ENCODE results near the gene CCND3. TPM values are rescaled to one million over a fixed set of nuclear protein-coding genes. Genes with fewer than 3 reads are reported as not detected.

CCND3 gene
- total RNA-seq, 1 donor from 2014 or later, result 64.8 TPM

GRCh38 chr6:41937472-41937860 lies 4.1 kb downstream of the CCND3 start:
- no peak overlapping the region for H3K4me3 Mint-ChIP-seq (ENCODE audit: unreplicated experiment)
- H3K4me3 ChIP-seq (ENCODE audit: insufficient read depth, low read depth, low read length), result no peak overlapping the region
- H3K9ac ChIP-seq (ENCODE audit: low read length), result no peak overlapping the region
- TF ChIP-seq, protein P1, sequence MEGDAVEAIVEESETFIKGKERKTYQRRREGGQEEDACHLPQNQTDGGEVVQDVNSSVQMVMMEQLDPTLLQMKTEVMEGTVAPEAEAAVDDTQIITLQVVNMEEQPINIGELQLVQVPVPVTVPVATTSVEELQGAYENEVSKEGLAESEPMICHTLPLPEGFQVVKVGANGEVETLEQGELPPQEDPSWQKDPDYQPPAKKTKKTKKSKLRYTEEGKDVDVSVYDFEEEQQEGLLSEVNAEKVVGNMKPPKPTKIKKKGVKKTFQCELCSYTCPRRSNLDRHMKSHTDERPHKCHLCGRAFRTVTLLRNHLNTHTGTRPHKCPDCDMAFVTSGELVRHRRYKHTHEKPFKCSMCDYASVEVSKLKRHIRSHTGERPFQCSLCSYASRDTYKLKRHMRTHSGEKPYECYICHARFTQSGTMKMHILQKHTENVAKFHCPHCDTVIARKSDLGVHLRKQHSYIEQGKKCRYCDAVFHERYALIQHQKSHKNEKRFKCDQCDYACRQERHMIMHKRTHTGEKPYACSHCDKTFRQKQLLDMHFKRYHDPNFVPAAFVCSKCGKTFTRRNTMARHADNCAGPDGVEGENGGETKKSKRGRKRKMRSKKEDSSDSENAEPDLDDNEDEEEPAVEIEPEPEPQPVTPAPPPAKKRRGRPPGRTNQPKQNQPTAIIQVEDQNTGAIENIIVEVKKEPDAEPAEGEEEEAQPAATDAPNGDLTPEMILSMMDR (IDR thresholded peaks at IDR 0.05; ENCODE audit: insufficient read depth, low read depth, low read length), result no peak
- no peak for TF ChIP-seq EZH2 (IDR thresholded peaks at IDR 0.05; ENCODE audit: insufficient read depth, low read length)
- peaks cover 30% of the 10 kb centered on the region for H3K4me1 Mint-ChIP-seq (ENCODE audit: low read depth, unreplicated experiment)
- H4K20me1 ChIP-seq (ENCODE audit: insufficient read depth, low read length), result peaks cover 70% of the 10 kb centered on the region
- H3K27me3 ChIP-seq (ENCODE audit: insufficient read depth, low read length), result no peaks in the 10 kb centered on the region
- peaks cover 23% of the 10 kb centered on the region for H3K36me3 ChIP-seq (ENCODE audit: insufficient read depth, low read length)
- FAIRE-seq (no peak), DNase-seq (ENCODE audit: low read depth) (no peak)
- H3K27ac ChIP-seq (ENCODE audit: low read depth, low read length), result no peak overlapping the region
- peaks cover 13% of the 10 kb centered on the region for H3K36me3 Mint-ChIP-seq (ENCODE audit: low read depth, unreplicated experiment)
- H3K9me3 Mint-ChIP-seq (ENCODE audit: unreplicated experiment), result no peaks in the 10 kb centered on the region
- peaks cover 46% of the 10 kb centered on the region for H3K79me2 ChIP-seq (ENCODE audit: insufficient read depth, low read length)
- no peaks in the 10 kb centered on the region for H3K9me3 ChIP-seq (ENCODE audit: insufficient read depth, low read depth, low read length)
- no peak overlapping the region for H3K4me2 ChIP-seq (ENCODE audit: low read length)
- H2AFZ ChIP-seq (ENCODE audit: low read depth, low read length), result no peak overlapping the region
- no peak overlapping the region for H3K27ac Mint-ChIP-seq (ENCODE audit: unreplicated experiment)
- no peaks in the 10 kb centered on the region for H3K27me3 Mint-ChIP-seq (ENCODE audit: low read depth, unreplicated experiment)
- H3K4me1 ChIP-seq (ENCODE audit: insufficient read depth, low read length), result peaks cover 22% of the 10 kb centered on the region

DNA sequence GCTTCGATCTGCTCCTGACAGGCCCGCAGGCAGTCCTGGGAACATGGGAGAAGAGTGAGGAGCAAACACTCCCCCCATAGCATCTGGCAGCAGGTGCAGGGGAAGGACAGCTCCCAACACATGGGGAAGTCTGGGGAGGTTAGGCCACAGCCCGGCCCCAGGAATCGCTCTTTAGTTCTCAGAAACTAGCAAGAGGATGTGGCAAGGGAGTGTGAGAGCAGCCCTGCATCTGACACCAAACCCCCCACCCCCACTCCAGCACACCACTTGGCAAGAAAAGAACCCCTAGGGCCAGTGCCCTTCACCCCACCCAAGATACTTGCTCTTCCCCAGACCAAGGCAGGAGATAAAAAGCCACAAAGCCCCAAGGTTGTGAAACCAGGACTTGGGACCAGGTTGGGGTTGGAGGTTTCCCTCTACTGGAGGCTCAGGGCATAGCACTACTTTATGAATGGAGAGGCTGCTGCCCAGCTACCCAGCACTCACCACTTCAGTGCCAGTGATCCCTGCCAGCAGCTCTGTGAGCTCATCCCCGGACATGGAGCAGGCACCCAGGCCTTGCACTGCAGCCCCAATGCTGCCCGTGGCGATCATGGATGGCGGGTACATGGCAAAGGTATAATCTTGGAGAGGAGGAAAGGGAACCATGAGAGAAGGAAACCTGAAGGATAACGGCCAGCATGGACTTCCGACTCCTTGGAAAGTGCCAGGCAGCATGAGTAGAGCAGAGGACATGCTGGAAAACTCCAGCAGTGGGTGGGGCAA lies 5.4 kb downstream of the CCND3 start:
- Mint-ChIP-seq H3K36me3 (ENCODE audit: low read depth, unreplicated experiment) (peaks cover 13% of the 10 kb centered on the region), H3K4me3 (ENCODE audit: unreplicated experiment) (peak overlapping the region; percentile 66), H3K9me3 (ENCODE audit: unreplicated experiment) (no peaks in the 10 kb centered on the region), H3K27ac (ENCODE audit: unreplicated experiment) (no peak overlapping the region), H3K27me3 (ENCODE audit: low read depth, unreplicated experiment) (no peaks in the 10 kb centered on the region), H3K4me1 (ENCODE audit: low read depth, unreplicated experiment) (peaks cover 27% of the 10 kb centered on the region)
- FAIRE-seq, result no peak
- Histone ChIP-seq H3K4me2 (ENCODE audit: low read length) (peak overlapping the region; percentile 36), H3K36me3 (ENCODE audit: insufficient read depth, low read length) (peaks cover 35% of the 10 kb centered on the region), H3K4me1 (ENCODE audit: insufficient read depth, low read length) (peaks cover 16% of the 10 kb centered on the region), H3K79me2 (ENCODE audit: insufficient read depth, low read length) (peaks cover 44% of the 10 kb centered on the region), H3K27me3 (ENCODE audit: insufficient read depth, low read length) (no peaks in the 10 kb centered on the region), H2AFZ (ENCODE audit: low read depth, low read length) (no peak overlapping the region), H3K9me3 (ENCODE audit: insufficient read depth, low read depth, low read length) (no peaks in the 10 kb centered on the region), H3K4me3 (ENCODE audit: insufficient read depth, low read depth, low read length) (no peak overlapping the region), H3K27ac (ENCODE audit: low read depth, low read length) (no peak overlapping the region), H4K20me1 (ENCODE audit: insufficient read depth, low read length) (peaks cover 81% of the 10 kb centered on the region), H3K9ac (ENCODE audit: low read length) (no peak overlapping the region)
- peak; percentile 72 for DNase-seq (ENCODE audit: low read depth)
- no peak for TF ChIP-seq EZH2 (IDR thresholded peaks at IDR 0.05; ENCODE audit: insufficient read depth, low read length)
- TF ChIP-seq, protein P1 (IDR thresholded peaks at IDR 0.05; ENCODE audit: insufficient read depth, low read depth, low read length), result peak; percentile 81

DNA sequence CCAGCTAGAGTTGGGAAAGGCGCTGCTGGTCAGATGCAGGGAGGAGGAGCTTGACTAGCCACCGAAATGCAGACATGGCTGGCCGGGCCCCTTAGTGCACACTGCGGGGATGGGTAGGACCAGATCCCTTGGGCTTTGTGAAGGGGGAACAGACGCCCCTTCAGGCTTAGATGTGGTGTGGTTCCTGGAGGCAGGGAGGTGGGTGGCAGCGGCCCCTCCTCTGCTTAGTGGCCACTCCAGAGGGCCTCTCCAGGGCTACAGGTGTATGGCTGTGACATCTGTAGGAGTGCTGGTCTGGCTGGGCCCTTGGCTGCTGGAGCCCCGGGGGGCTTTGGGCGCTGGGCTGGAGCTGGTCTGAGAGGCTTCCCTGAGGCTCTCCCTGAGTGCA lies 5.9 kb downstream of the CCND3 start:
- peaks cover 13% of the 10 kb centered on the region for H3K36me3 Mint-ChIP-seq (ENCODE audit: low read depth, unreplicated experiment)
- H3K4me3 Mint-ChIP-seq (ENCODE audit: unreplicated experiment), result no peak overlapping the region
- H3K9me3 Mint-ChIP-seq (ENCODE audit: unreplicated experiment), result no peaks in the 10 kb centered on the region
- H3K36me3 ChIP-seq (ENCODE audit: insufficient read depth, low read length), result peaks cover 41% of the 10 kb centered on the region
- no peak overlapping the region for H3K9ac ChIP-seq (ENCODE audit: low read length)
- H3K27ac Mint-ChIP-seq (ENCODE audit: unreplicated experiment), result no peak overlapping the region
- H3K27me3 ChIP-seq (ENCODE audit: insufficient read depth, low read length), result no peaks in the 10 kb centered on the region
- DNase-seq (ENCODE audit: low read depth) (no peak), FAIRE-seq (no peak)
- H4K20me1 ChIP-seq (ENCODE audit: insufficient read depth, low read length), result peaks cover 87% of the 10 kb centered on the region
- peaks cover 38% of the 10 kb centered on the region for H3K79me2 ChIP-seq (ENCODE audit: insufficient read depth, low read length)
- peaks cover 27% of the 10 kb centered on the region for H3K4me1 Mint-ChIP-seq (ENCODE audit: low read depth, unreplicated experiment)
- no peaks in the 10 kb centered on the region for H3K9me3 ChIP-seq (ENCODE audit: insufficient read depth, low read depth, low read length)
- no peaks in the 10 kb centered on the region for H3K27me3 Mint-ChIP-seq (ENCODE audit: low read depth, unreplicated experiment)
- TF ChIP-seq, protein P1 (IDR thresholded peaks at IDR 0.05; ENCODE audit: insufficient read depth, low read depth, low read length), result no peak
- no peak for TF ChIP-seq EZH2 (IDR thresholded peaks at IDR 0.05; ENCODE audit: insufficient read depth, low read length)
- H3K4me3 ChIP-seq (ENCODE audit: insufficient read depth, low read depth, low read length), result no peak overlapping the region
- H2AFZ ChIP-seq (ENCODE audit: low read depth, low read length), result no peak overlapping the region
- no peak overlapping the region for H3K4me2 ChIP-seq (ENCODE audit: low read length)
- H3K4me1 ChIP-seq (ENCODE audit: insufficient read depth, low read length), result peaks cover 16% of the 10 kb centered on the region
- no peak overlapping the region for H3K27ac ChIP-seq (ENCODE audit: low read depth, low read length)

All from astrocyte (in vitro differentiated cells and primary cell).